Measurements from ENCODE around the gene SLC6A19. TPM values are rescaled to one million over a fixed set of nuclear protein-coding genes. Genes with fewer than 3 reads are reported as not detected.

SLC6A19 gene
- total RNA-seq, 1 experiment from 2014 or later: not detected

GRCh38 chr5:1244976-1245375, 43.6 kb downstream of the SLC6A19 start:
- Histone ChIP-seq H3K4me1 (ENCODE audit: insufficient read depth, low read length, poor library complexity, severe bottlenecking) (no peaks in the 10 kb centered on the region), H3K9me3 (ENCODE audit: low read depth, low read length, poor library complexity, severe bottlenecking) (no peaks in the 10 kb centered on the region), H3K4me3 (ENCODE audit: low read depth, low read length, poor library complexity, severe bottlenecking) (no peak overlapping the region), H3K36me3 (ENCODE audit: insufficient read depth, low read length, poor library complexity, severe bottlenecking) (no peaks in the 10 kb centered on the region), H3K27ac (ENCODE audit: low read depth, low read length, poor library complexity, severe bottlenecking) (no peak overlapping the region), H3K27me3 (replicated peaks; ENCODE audit: insufficient read depth, low read depth, low read length, poor library complexity) (peaks cover 81% of the 10 kb centered on the region)
- no TSS peak for BruUV-seq (replicated peaks)
- ChIA-PET POLR2A (ENCODE audit: low non-redundant PET) (no interaction called here), CTCF (no interaction called here)
- intact Hi-C loops (cut with micrococcal nuclease; ENCODE audit: unreplicated experiment): no loop called here
- no peak for DNase-seq (ENCODE audit: low spot score)
- TF ChIP-seq CTCF (conservative IDR thresholded peaks at IDR 0.05; ENCODE audit: low read depth, low read length) (no peak), EZH2 (IDR thresholded peaks at IDR 0.05; ENCODE audit: borderline replicate concordance, low read depth, low read length, poor library complexity, severe bottlenecking) (no peak)

DNA sequence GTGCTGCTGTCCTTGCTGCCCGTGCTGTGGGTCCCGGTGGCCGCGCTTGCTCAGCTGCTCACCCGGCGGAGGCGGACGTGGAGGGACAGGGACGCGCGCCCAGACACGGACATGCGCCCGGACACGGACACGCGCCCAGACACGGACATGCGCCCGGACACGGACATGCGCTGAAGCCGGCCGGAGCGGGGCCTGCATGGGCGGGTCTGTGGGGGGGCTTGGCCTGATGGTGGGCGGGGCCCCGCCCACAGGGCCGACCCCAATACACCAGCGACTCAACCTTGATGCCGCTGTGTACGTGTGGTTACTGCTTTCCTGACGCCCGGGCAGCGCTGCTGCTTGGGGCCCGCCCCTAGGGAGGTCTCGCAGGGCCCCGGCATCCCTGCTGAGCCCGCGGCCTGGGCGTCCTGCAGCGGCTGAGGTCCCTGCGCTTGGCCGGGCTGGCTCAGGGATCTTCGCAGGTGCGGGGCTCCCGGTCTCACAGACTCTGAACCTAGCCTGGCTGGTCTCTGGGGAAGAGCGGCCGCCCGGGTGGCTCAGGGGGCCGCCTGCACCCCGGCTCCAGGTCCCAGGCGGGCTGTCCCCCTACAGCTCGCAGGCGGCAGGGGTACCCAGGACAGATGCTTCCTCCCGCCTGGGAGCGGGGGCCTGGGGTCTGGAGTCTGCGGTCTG, 44.6 kb downstream of the SLC6A19 start:
- intact Hi-C loops (cut with micrococcal nuclease; ENCODE audit: unreplicated experiment): no loop called here
- Histone ChIP-seq H3K9me3 (ENCODE audit: low read depth, low read length, poor library complexity, severe bottlenecking) (no peaks in the 10 kb centered on the region), H3K27me3 (replicated peaks; ENCODE audit: insufficient read depth, low read depth, low read length, poor library complexity) (peaks cover 76% of the 10 kb centered on the region), H3K36me3 (ENCODE audit: insufficient read depth, low read length, poor library complexity, severe bottlenecking) (no peaks in the 10 kb centered on the region), H3K4me3 (ENCODE audit: low read depth, low read length, poor library complexity, severe bottlenecking) (no peak overlapping the region), H3K4me1 (ENCODE audit: insufficient read depth, low read length, poor library complexity, severe bottlenecking) (no peaks in the 10 kb centered on the region), H3K27ac (ENCODE audit: low read depth, low read length, poor library complexity, severe bottlenecking) (no peak overlapping the region)
- CTCF ChIA-PET: no interaction called here
- no peak for DNase-seq (ENCODE audit: low spot score)
- BruUV-seq (replicated peaks): no TSS peak
- no peak for TF ChIP-seq EZH2 (IDR thresholded peaks at IDR 0.05; ENCODE audit: borderline replicate concordance, low read depth, low read length, poor library complexity, severe bottlenecking)
- TF ChIP-seq CTCF (conservative IDR thresholded peaks at IDR 0.05; ENCODE audit: low read depth, low read length): no peak
- POLR2A ChIA-PET (ENCODE audit: low non-redundant PET): no interaction called here

DNA sequence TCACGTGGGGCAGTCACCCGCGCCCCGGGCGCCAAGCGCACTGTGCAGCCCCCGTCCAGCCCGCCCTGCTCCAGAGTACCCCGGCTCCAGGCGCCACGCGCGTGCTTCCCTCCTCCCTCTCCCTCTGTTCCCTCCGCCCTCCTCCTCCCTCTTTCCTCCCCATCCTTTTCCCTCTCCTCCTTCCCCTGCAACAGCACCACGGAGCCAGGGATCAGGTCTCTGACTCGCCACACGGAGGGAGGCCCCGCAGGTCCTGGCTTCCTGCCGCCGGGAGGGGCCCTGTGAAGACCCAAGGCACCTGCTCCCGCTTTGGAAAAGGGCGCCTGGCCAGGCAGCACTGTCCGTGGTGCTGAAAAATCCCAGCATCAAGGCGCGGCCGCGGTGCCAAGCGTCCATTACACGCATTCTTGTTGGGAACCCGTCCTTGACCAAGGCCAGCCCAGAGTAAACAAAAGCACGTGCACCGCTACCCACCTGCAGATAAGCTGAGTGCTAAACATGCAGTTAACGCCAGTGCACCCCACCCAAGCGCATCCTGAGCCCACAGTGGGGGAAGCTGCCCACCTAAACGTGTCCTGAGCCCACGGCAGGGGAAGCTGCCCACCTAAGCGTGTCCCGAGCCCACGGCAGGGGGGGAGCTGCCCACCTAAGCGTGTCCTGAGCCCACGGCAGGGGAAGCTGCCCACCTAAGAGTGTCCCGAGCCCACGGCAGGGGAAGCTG, 45.5 kb downstream of the SLC6A19 start:
- POLR2A ChIA-PET (ENCODE audit: low non-redundant PET): interaction anchor here (0.7 kb wide), 1 partner anchor 9 kb away, joined by 3 read pairs; no protein-coding TSS in a partner anchor
- H3K4me1 ChIP-seq (ENCODE audit: insufficient read depth, low read length, poor library complexity, severe bottlenecking): no peaks in the 10 kb centered on the region
- no peak overlapping the region for H3K4me3 ChIP-seq (ENCODE audit: low read depth, low read length, poor library complexity, severe bottlenecking)
- no peak overlapping the region for H3K27ac ChIP-seq (ENCODE audit: low read depth, low read length, poor library complexity, severe bottlenecking)
- peaks cover 68% of the 10 kb centered on the region for H3K27me3 ChIP-seq (replicated peaks; ENCODE audit: insufficient read depth, low read depth, low read length, poor library complexity)
- intact Hi-C loops (cut with micrococcal nuclease; ENCODE audit: unreplicated experiment): no loop called here
- H3K36me3 ChIP-seq (ENCODE audit: insufficient read depth, low read length, poor library complexity, severe bottlenecking): no peaks in the 10 kb centered on the region
- no peaks in the 10 kb centered on the region for H3K9me3 ChIP-seq (ENCODE audit: low read depth, low read length, poor library complexity, severe bottlenecking)
- CTCF ChIA-PET: interaction anchor here (0.5 kb wide), 1 partner anchor 331 kb away, joined by 3 read pairs; no protein-coding TSS in a partner anchor
- BruUV-seq (replicated peaks): no TSS peak
- no peak for TF ChIP-seq EZH2 (IDR thresholded peaks at IDR 0.05; ENCODE audit: borderline replicate concordance, low read depth, low read length, poor library complexity, severe bottlenecking)
- TF ChIP-seq CTCF (conservative IDR thresholded peaks at IDR 0.05; ENCODE audit: low read depth, low read length): no peak
- DNase-seq (ENCODE audit: low spot score): peak; percentile 61

Data from A673 (cell line).